CD8-positive, alpha-beta memory T cell (primary cell): Measurements from ENCODE around the gene RNF208. TPM values are rescaled to one million over a fixed set of nuclear protein-coding genes. Genes with fewer than 3 reads are reported as not detected.

Experiments used
- CTCF ChIA-PET: fragments of 350-600 bp; sonication (Branson Sonifier 250); formaldehyde crosslinking; loops from one replicate; lab custom pipeline; 2021; ENCODE audit warnings: antibody characterized with exemption; lab: Charles Lee
- POLR2A ChIA-PET: fragments of 350-600 bp; sonication (Branson Sonifier 250); formaldehyde crosslinking; loops from one replicate; lab custom pipeline; 2021; ENCODE audit warnings: antibody characterized with exemption; lab: Charles Lee
- DNase-seq, 5 donors: peaks; one replicate each; pipeline versions ENCODE4 v3.0.0 to v3.0.0-alpha.2; 2020 to 2022; ENCODE audit warnings: mixed read lengths in 1 of 5
- H3K27ac ChIP-seq: one replicate; pipeline ENCODE4 v1.7.0; 2013; ENCODE audit warnings: low read depth, mild to moderate bottlenecking, low read length, moderate library complexity
- H3K27me3 ChIP-seq: 2 replicates; pipeline ENCODE4 v1.7.0; 2013; ENCODE audit warnings: low read length, mild to moderate bottlenecking; ENCODE audit not compliant: insufficient read depth, poor library complexity, severe bottlenecking
- H3K36me3 ChIP-seq: 2 replicates; pipeline ENCODE4 v1.7.0; 2013; ENCODE audit warnings: mild to moderate bottlenecking, low read length, moderate library complexity; ENCODE audit not compliant: insufficient read depth
- H3K4me1 ChIP-seq: 2 replicates; pipeline ENCODE4 v1.7.0; 2013; ENCODE audit warnings: mild to moderate bottlenecking, low read length, moderate library complexity; ENCODE audit not compliant: insufficient read depth
- H3K4me3 ChIP-seq: 2 replicates; pipeline ENCODE4 v1.7.0; 2013; ENCODE audit warnings: mild to moderate bottlenecking, low read length
- H3K9me3 ChIP-seq: 2 replicates; pipeline ENCODE4 v1.7.0; 2013; ENCODE audit warnings: mild to moderate bottlenecking, low read length
- H3K27ac Mint-ChIP-seq, 8 donors: one replicate each; pipeline ENCODE4 v1.8.0; 2020 to 2021; ENCODE audit warnings: mixed read lengths in 8 of 8, mild to moderate bottlenecking in 6 of 8, inconsistent platforms in 3 of 8, moderate library complexity in 3 of 8
- H3K27me3 Mint-ChIP-seq, 2 donors: one replicate each; pipeline ENCODE4 v1.8.0; 2020 to 2021; ENCODE audit warnings: mixed read lengths in 2 of 2, mild to moderate bottlenecking in 1 of 2, moderate library complexity in 1 of 2
- H3K36me3 Mint-ChIP-seq, 3 donors: one replicate each; pipeline ENCODE4 v1.8.0; 2020 to 2021; ENCODE audit warnings: mixed read lengths in 3 of 3, inconsistent platforms in 1 of 3, mild to moderate bottlenecking in 1 of 3
- H3K4me1 Mint-ChIP-seq, 3 donors: one replicate each; pipeline ENCODE4 v1.8.0; 2020 to 2021; ENCODE audit warnings: mixed read lengths in 3 of 3, inconsistent platforms in 1 of 3, mild to moderate bottlenecking in 1 of 3
- H3K4me3 Mint-ChIP-seq, 7 donors: one replicate each; pipeline ENCODE4 v1.8.0; 2020 to 2021; ENCODE audit warnings: mixed read lengths in 7 of 7, mild to moderate bottlenecking in 6 of 7, moderate library complexity in 4 of 7, inconsistent platforms in 2 of 7
- H3K9me3 Mint-ChIP-seq, 5 donors: one replicate each; pipeline ENCODE4 v1.8.0; 2020 to 2022; ENCODE audit warnings: mixed read lengths in 5 of 5, mild to moderate bottlenecking in 3 of 5, moderate library complexity in 2 of 5, inconsistent platforms in 1 of 5
- polyA plus RNA-seq: library from polyadenylated mRNA; unstranded; fragments of 300-500 nt; fragmentation: Illumina TruSeq; gene quantifications from one replicate; pipeline ENCODE4 v1.2.3, GENCODE V29; 2021
- total RNA-seq, 2 experiments: library from RNA; stranded (reverse); gene quantifications; one replicate each; pipeline ENCODE4 v1.2.3, GENCODE V29; 2021

The RNF208 gene
- total and polyA plus RNA-seq, 3 experiments from 2014 or later: 2.7 to 3.3 TPM; not detected in 1

GRCh38 chr9:137204731-137205125 lies 17.3 kb downstream of the RNF208 start:
- Mint-ChIP-seq H3K27ac (peak overlapping the region; percentile 68 to 96 (median 94)), H3K27me3 (peaks cover 0 to 1% of the 10 kb centered on the region in 2 donors), H3K9me3 (no peaks in the 10 kb centered on the region), H3K4me3 (peak overlapping the region; percentile 89 to 96 (median 91)), H3K36me3 (peaks cover 0 to 19% (median 7%) of the 10 kb centered on the region in 3 donors), H3K4me1 (peaks cover 38 to 54% (median 41%) of the 10 kb centered on the region in 3 donors)
- ChIA-PET POLR2A (interaction anchor here (0.9 to 2.8 kb wide), 4 partner anchors 15 to 109 kb away, joined by 3 to 11 read pairs (median 4); partner anchors contain the start of gene TUBB4B), CTCF (interaction anchor here (1.1 to 1.9 kb wide), 3 partner anchors 16 to 158 kb away, joined by 3 to 6 read pairs (median 3); partner anchors contain the start of gene SSNA1)
- no peak for DNase-seq
- Histone ChIP-seq H3K27me3 (no peaks in the 10 kb centered on the region), H3K4me1 (peaks cover 40% of the 10 kb centered on the region), H3K36me3 (peaks cover 5% of the 10 kb centered on the region), H3K4me3 (peak overlapping the region; percentile 97), H3K9me3 (no peaks in the 10 kb centered on the region), H3K27ac (peak overlapping the region; percentile 85)

DNA sequence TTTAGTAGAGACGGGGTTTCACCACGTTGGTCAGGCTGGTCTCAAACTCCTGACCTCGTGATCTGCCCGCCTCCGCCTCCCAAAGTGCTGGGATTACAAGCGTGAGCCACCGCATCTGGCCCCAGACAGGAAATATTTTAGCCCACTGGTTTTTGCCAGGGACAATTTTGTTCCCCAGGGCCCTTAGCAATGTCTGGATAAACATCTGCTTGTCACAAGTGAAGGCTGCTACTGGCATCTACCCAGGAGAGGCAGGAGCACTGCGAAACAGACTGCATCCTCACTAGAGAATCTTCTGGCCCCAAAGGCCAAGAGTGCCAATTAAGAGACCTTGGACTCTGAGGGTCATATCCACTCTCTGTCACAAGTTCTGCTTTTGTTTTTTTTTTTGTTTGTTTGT lies 19.1 kb downstream of the RNF208 start:
- Histone ChIP-seq H3K4me1 (peaks cover 45% of the 10 kb centered on the region), H3K4me3 (no peak overlapping the region), H3K27me3 (no peaks in the 10 kb centered on the region), H3K27ac (no peak overlapping the region), H3K36me3 (peaks cover 5% of the 10 kb centered on the region), H3K9me3 (no peaks in the 10 kb centered on the region)
- Mint-ChIP-seq H3K9me3 (no peaks in the 10 kb centered on the region), H3K27me3 (peaks cover 0 to 1% of the 10 kb centered on the region in 2 donors), H3K27ac (no peak overlapping the region), H3K36me3 (peaks cover 0 to 11% (median 7%) of the 10 kb centered on the region in 3 donors), H3K4me3 (peak overlapping the region in 3 of 7 donors; percentile 19 to 96 (median 70)), H3K4me1 (peaks cover 38 to 57% (median 41%) of the 10 kb centered on the region in 3 donors)
- ChIA-PET POLR2A (interaction anchor here (0.7 kb wide), 1 partner anchor 90 kb away, joined by 10 read pairs; no protein-coding TSS in a partner anchor), CTCF (interaction anchor here (0.6 to 2.6 kb wide), 4 partner anchors 14 to 58 kb away, joined by 3 to 13 read pairs (median 4); partner anchors contain the start of genes ANAPC2 and SSNA1)
- no peak for DNase-seq

DNA sequence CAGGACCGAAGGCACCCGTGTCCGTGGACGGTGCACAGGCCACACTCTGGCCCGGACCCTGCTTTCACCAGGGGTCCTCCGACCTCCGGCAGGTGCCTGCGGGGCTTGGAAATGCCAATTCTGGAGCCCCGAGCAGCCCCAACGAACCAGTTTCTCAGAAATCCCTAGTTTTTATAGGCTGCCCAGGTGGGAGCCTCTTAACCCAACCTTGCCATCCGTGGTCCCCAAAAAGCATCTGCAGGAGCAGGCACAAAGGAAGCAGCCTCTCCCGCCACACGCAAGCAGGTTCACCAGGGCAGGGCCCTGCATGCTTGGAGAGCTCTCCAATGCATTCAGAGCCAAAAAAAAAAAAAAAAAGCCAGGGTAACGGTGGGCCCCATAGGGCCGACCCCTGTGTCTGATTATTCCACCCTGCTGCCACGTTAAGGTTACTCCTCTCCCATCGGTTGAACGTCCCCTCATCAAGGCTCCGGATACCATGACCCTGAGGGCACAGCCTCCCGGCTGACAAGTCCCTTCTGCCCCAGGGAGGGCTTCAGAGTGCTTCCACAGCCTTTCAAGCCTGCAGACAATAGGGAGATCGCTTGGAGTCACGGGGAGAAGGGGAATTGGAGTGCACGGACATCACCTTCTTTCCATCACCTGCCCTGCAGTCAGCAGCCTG lies 20.7 kb downstream of the RNF208 start:
- H3K9me3 ChIP-seq: no peaks in the 10 kb centered on the region
- H3K27me3 ChIP-seq: no peaks in the 10 kb centered on the region
- peak overlapping the region; percentile 79 to 98 (median 83) for H3K4me3 Mint-ChIP-seq
- no peaks in the 10 kb centered on the region for H3K9me3 Mint-ChIP-seq
- no peaks in the 10 kb centered on the region for H3K27me3 Mint-ChIP-seq
- POLR2A ChIA-PET: interaction anchor here (0.9 to 2.5 kb wide), 8 partner anchors 13 to 394 kb away, joined by 3 to 20 read pairs (median 5); partner anchors contain the start of genes ANAPC2, RABL6, RNF208 and RNF224
- H3K27ac Mint-ChIP-seq: peak overlapping the region; percentile 66 to 97 (median 78)
- H3K27ac ChIP-seq: peak overlapping the region; percentile 74
- CTCF ChIA-PET: interaction anchor here (1.0 to 2.6 kb wide), 4 partner anchors 12 to 26 kb away, joined by 3 to 13 read pairs (median 4); partner anchors contain the start of genes ANAPC2, CYSRT1, RNF224 and SSNA1
- H3K4me3 ChIP-seq: peak overlapping the region; percentile 78
- peaks cover 36% of the 10 kb centered on the region for H3K4me1 ChIP-seq
- H3K36me3 Mint-ChIP-seq: peaks cover 0 to 2% (median 0%) of the 10 kb centered on the region in 3 donors
- no peak for DNase-seq
- no peaks in the 10 kb centered on the region for H3K36me3 ChIP-seq
- H3K4me1 Mint-ChIP-seq: peaks cover 25 to 43% (median 27%) of the 10 kb centered on the region in 3 donors

DNA sequence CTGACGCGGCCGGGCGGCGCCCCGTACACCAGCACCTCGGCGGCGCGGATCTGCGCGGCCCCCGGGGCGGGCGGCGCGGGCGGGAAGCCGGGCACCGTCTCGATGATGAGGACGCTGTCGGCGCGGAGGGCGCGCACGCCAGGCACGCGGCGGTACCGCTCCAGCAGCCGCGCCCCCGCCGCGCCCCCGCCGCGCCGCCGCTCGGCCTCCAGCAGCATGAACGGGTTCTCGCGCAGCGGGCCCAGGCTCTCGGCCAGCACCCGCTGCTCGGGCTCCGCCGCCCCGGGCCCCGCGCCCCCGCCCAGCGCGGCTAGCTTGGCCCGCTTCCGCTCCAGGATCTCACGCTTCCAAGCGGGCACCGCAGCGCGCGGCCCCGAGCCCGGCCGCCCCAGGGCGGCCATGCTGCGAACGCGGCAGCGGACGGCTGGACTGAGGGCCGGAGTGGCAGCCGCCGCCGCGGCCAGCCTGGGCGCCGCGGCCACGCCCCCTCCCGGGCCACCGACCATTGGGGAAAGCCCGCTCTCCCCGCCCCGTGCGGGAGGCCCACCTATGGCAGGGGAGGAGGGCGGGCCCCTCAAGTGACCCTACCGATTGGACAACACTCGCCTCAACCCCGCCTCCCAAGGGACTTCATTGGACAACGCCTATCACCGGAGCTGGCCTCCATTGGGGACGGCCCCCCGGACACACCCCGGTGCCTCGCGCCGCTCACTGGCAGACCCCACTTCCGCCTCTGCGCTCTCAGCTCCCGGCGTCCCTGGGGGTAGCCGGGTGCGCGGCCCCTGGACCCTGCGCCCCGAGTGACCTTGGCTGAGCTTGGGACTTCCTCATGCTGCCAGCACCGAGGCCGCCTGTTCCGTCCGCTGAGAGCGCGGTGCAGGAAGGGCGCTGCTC lies 21.5 kb downstream of the RNF208 start, which contains the start of gene TPRN:
TSS of gene TPRN (minus strand) at position 431 of the 894 bp plus-strand sequence. CDS start at position 401, 30 bp downstream.
- ChIA-PET CTCF (interaction anchor here (0.7 to 2.6 kb wide), 5 partner anchors 11 to 104 kb away, joined by 3 to 13 read pairs (median 4); partner anchors contain the start of genes ANAPC2, CYSRT1, RNF224 and SSNA1), POLR2A (interaction anchor here (0.6 to 2.5 kb wide), 12 partner anchors 12 to 393 kb away, joined by 3 to 20 read pairs (median 4); partner anchors contain the start of genes ANAPC2, MAN1B1, NELFB and RABL6)
- Histone ChIP-seq H3K4me1 (peaks cover 30% of the 10 kb centered on the region), H3K9me3 (no peaks in the 10 kb centered on the region), H3K27me3 (no peaks in the 10 kb centered on the region), H3K4me3 (peak within 1 kb of the TSS; percentile 78), H3K27ac (peak within 1 kb of the TSS; percentile 74), H3K36me3 (no peaks in the 10 kb centered on the region)
- Mint-ChIP-seq H3K4me1 (peaks cover 20 to 35% (median 21%) of the 10 kb centered on the region in 3 donors), H3K27me3 (no peaks in the 10 kb centered on the region), H3K4me3 (peak within 1 kb of the TSS; percentile 79 to 98 (median 83)), H3K9me3 (no peaks in the 10 kb centered on the region), H3K27ac (peak within 1 kb of the TSS; percentile 66 to 97 (median 78)), H3K36me3 (peaks cover 0 to 2% (median 0%) of the 10 kb centered on the region in 3 donors)
- peak; percentile 95 to 99 (median 98) for DNase-seq

- peak overlapping the region in 2 of 8 donors; percentile 57 to 73 for H3K27ac Mint-ChIP-seq
- POLR2A ChIA-PET: interaction anchor here (0.5 kb wide), 1 partner anchor 166 kb away, joined by 3 read pairs; no protein-coding TSS in a partner anchor
Measured at GRCh38 chr9:137199411-137200121, 22.5 kb downstream of the RNF208 start.

GRCh38 chr9:137198902-137199283 lies 23.1 kb downstream of the RNF208 start:
- Mint-ChIP-seq H3K27me3 (no peaks in the 10 kb centered on the region), H3K4me3 (peak overlapping the region in 5 of 7 donors; percentile 19 to 63 (median 54)), H3K27ac (no peak overlapping the region), H3K36me3 (no peaks in the 10 kb centered on the region), H3K9me3 (no peaks in the 10 kb centered on the region), H3K4me1 (peaks cover 11 to 22% (median 12%) of the 10 kb centered on the region in 3 donors)
- Histone ChIP-seq H3K4me1 (peaks cover 18% of the 10 kb centered on the region), H3K4me3 (no peak overlapping the region), H3K9me3 (no peaks in the 10 kb centered on the region), H3K27ac (no peak overlapping the region), H3K27me3 (no peaks in the 10 kb centered on the region), H3K36me3 (no peaks in the 10 kb centered on the region)
- CTCF ChIA-PET: interaction anchor here (1.2 to 3.0 kb wide), 3 partner anchors 10 to 42 kb away, joined by 3 to 9 read pairs (median 4); partner anchors contain the start of genes SSNA1 and TUBB4B
- POLR2A ChIA-PET: interaction anchor here (0.5 to 1.2 kb wide), 2 partner anchors 10 to 165 kb away, joined by 3 to 4 read pairs; no protein-coding TSS in a partner anchor
- DNase-seq: no peak

More at GRCh38 chr9:137199411-137200121, 22.5 kb downstream of the RNF208 start:
- no peaks in the 10 kb centered on the region for H3K36me3 Mint-ChIP-seq
- Histone ChIP-seq H3K4me1 (peaks cover 25% of the 10 kb centered on the region), H3K27me3 (no peaks in the 10 kb centered on the region), H3K36me3 (no peaks in the 10 kb centered on the region), H3K27ac (no peak overlapping the region), H3K9me3 (no peaks in the 10 kb centered on the region), H3K4me3 (no peak overlapping the region)
- H3K9me3 Mint-ChIP-seq: no peaks in the 10 kb centered on the region
- H3K4me3 Mint-ChIP-seq: peak overlapping the region; percentile 32 to 81 (median 76)
- H3K4me1 Mint-ChIP-seq: peaks cover 17 to 28% (median 19%) of the 10 kb centered on the region in 3 donors
- no peaks in the 10 kb centered on the region for H3K27me3 Mint-ChIP-seq
- CTCF ChIA-PET: interaction anchor here (3.0 kb wide), 1 partner anchor 10 kb away, joined by 9 read pairs; the partner anchor contains the start of gene SSNA1
- no peak for DNase-seq
